Lung (tissue), 12 donors: ENCODE measurements around the gene ETV5. TPM values are rescaled to one million over a fixed set of nuclear protein-coding genes. Genes with fewer than 3 reads are reported as not detected.

Source experiments
- ATAC-seq: fragments of 200-7000 bp; cut with Tn5 transposase; one replicate; pipeline ENCODE4 v1.9.1; 2020; ENCODE audit warnings: moderate number of reproducible peaks; ENCODE audit not compliant: insufficient read depth, low FRiP score
- DNase-seq, 3 donors: peaks; one replicate each; pipeline ENCODE4 v3.0.0-alpha.2; 2013 to 2017
- H3K27ac ChIP-seq, 2 donors: one replicate each; pipeline ENCODE4 v1.5.1; 2013; ENCODE audit warnings: mild to moderate bottlenecking in 2 of 2, moderate library complexity in 2 of 2, control low read depth in 1 of 2, inconsistent platforms in 1 of 2, low read depth in 1 of 2, low read length in 1 of 2
- H3K27me3 ChIP-seq, 3 donors: one replicate each; pipeline ENCODE4 v1.5.1; 2013; ENCODE audit warnings: low read length in 2 of 3; ENCODE audit not compliant: control insufficient read depth in 3 of 3, insufficient read depth in 3 of 3
- H3K36me3 ChIP-seq, 4 donors: one replicate each; pipeline ENCODE4 v1.5.1; 2013; ENCODE audit warnings: low read length in 4 of 4, mild to moderate bottlenecking in 1 of 4, moderate library complexity in 1 of 4; ENCODE audit not compliant: control insufficient read depth in 4 of 4, insufficient read depth in 4 of 4
- H3K4me1 ChIP-seq, 5 donors: one replicate each; pipeline ENCODE4 v1.5.1; 2013; ENCODE audit warnings: low read length in 5 of 5, mild to moderate bottlenecking in 2 of 5, moderate library complexity in 1 of 5; ENCODE audit not compliant: control insufficient read depth in 5 of 5, insufficient read depth in 5 of 5
- H3K4me3 ChIP-seq: one replicate; pipeline ENCODE4 v1.5.1; 2013; ENCODE audit warnings: mild to moderate bottlenecking, control low read depth, moderate library complexity
- H3K9ac ChIP-seq, 2 donors: one replicate each; pipeline ENCODE4 v1.5.1; 2013; ENCODE audit warnings: low read length in 2 of 2, control low read depth in 1 of 2; ENCODE audit not compliant: insufficient read depth in 1 of 2
- H3K9me3 ChIP-seq, 4 donors: one replicate each; pipeline ENCODE4 v1.5.1; 2013; ENCODE audit warnings: low read length in 3 of 4, mild to moderate bottlenecking in 1 of 4, moderate library complexity in 1 of 4; ENCODE audit not compliant: control insufficient read depth in 4 of 4, insufficient read depth in 3 of 4
- WGBS, 2 donors: extraction: QIAGEN DNeasy Blood & Tissue Kit; methylation state at CpG; one replicate each; pipeline ENCODE4 v1.1.7; 2013; 5-methylcytosine and 5-hydroxymethylcytosine counted together
- polyA plus RNA-seq, 2 donors: library from polyadenylated mRNA; stranded (reverse); fragments of 200-250 nt; gene quantifications; one replicate each; pipeline ENCODE4 v1.2.1, GENCODE V29; 2013
- total RNA-seq, 2 donors: library from RNA; depleted of rRNA in 1 of 2; stranded (reverse); fragments of >200 nt in 1 of 2; gene quantifications; one replicate each; pipeline ENCODE4 v1.2.1, GENCODE V29; 2014 to 2021
- TF ChIP-seq, protein P1 (sequence below): IDR thresholded peaks from 2 replicates; pipeline ENCODE4 v1.5.1; 2012; ENCODE audit warnings: mild to moderate bottlenecking; ENCODE audit errors: control extremely low read depth, extremely low read depth
- donor health status: control.
- donor health status: control.
- donor health status: Bipolar disorder and iron deficiency.
- donor health status: healthy.
- donor health status: DM: yes; HTN: yes; CAD: no.

Gene ETV5
- total and polyA plus RNA-seq, 4 donors = 12.5 to 53.9 (median 23.0) TPM

DNA sequence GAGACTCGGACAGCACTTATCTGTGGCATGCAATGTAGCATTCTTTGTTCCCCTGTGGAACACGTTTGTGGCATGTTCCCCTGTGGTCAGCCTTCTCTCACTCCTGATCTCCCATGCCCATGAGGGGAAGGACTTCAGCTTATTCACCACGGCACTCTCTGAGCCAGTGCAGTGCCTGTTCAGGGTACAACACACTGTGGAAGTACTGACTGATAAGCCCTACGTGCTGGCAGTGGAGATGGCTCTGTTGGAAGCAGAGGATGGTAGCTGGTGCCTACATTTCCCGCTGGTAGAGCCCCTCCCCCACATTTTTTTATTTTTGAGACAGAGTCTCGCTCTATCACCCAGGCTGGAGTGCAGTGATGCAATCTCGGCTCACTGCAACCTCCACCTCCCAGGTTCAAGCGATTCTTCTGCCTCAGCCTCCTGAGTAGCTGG lies 43.5 kb upstream of the ETV5 start:
- TF ChIP-seq, protein P1, sequence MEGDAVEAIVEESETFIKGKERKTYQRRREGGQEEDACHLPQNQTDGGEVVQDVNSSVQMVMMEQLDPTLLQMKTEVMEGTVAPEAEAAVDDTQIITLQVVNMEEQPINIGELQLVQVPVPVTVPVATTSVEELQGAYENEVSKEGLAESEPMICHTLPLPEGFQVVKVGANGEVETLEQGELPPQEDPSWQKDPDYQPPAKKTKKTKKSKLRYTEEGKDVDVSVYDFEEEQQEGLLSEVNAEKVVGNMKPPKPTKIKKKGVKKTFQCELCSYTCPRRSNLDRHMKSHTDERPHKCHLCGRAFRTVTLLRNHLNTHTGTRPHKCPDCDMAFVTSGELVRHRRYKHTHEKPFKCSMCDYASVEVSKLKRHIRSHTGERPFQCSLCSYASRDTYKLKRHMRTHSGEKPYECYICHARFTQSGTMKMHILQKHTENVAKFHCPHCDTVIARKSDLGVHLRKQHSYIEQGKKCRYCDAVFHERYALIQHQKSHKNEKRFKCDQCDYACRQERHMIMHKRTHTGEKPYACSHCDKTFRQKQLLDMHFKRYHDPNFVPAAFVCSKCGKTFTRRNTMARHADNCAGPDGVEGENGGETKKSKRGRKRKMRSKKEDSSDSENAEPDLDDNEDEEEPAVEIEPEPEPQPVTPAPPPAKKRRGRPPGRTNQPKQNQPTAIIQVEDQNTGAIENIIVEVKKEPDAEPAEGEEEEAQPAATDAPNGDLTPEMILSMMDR = no peak
- H3K4me1 ChIP-seq = peaks cover 0 to 3% (median 0%) of the 10 kb centered on the region in 5 donors
- no peak overlapping the region for H3K9ac ChIP-seq
- ATAC-seq (no peak), DNase-seq (no peak)
- no peaks in the 10 kb centered on the region for H3K9me3 ChIP-seq
- no peak overlapping the region for H3K4me3 ChIP-seq
- H3K27ac ChIP-seq = no peak overlapping the region
- no peaks in the 10 kb centered on the region for H3K27me3 ChIP-seq
- WGBS, 2 donors = 64 to 69% methylated on average over 7 to 8 of the region's 8 CpGs
- H3K36me3 ChIP-seq = no peaks in the 10 kb centered on the region

DNA sequence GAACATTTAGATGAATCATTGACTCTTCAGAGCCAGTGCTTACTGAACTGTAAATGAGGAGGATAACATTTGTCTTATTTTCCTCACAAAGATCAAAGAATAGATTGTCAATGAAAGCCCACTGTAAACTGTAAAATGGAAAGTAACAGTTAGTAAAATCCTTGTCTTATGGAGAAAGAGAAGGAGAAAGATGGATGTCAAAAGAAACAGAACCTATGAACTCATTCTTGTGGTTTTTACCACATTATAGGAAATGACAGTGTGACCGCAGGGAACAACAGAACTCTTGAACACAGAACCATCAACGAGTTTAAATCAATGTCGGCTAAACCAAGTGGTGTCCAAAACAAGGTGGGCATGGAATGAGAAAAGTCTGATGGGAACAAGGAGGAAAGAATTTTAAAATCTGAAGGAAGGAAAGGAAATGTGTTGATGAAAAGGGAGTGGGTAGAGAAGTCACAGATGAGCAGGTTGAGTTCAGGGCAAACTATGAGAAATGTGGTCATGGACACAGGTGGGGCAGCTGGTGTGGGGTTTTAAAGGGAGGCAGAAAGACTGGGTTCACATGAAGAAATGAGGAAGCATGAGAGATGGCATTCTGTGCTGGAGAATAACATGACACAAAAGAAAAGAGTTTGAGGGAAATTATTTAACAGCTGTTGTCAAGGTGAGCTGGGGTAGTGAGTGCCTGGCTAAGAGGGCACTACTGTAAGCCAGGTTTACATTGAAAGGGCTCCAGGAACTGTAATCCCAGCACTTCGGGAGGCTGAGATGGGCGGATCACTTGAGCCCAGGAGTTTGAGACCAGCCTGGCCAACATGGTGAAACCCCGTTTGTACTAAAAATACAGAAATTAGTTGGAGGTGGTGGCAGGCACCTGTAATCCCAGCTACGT lies 42.4 kb upstream of the ETV5 start:
- no peak for ATAC-seq

DNA sequence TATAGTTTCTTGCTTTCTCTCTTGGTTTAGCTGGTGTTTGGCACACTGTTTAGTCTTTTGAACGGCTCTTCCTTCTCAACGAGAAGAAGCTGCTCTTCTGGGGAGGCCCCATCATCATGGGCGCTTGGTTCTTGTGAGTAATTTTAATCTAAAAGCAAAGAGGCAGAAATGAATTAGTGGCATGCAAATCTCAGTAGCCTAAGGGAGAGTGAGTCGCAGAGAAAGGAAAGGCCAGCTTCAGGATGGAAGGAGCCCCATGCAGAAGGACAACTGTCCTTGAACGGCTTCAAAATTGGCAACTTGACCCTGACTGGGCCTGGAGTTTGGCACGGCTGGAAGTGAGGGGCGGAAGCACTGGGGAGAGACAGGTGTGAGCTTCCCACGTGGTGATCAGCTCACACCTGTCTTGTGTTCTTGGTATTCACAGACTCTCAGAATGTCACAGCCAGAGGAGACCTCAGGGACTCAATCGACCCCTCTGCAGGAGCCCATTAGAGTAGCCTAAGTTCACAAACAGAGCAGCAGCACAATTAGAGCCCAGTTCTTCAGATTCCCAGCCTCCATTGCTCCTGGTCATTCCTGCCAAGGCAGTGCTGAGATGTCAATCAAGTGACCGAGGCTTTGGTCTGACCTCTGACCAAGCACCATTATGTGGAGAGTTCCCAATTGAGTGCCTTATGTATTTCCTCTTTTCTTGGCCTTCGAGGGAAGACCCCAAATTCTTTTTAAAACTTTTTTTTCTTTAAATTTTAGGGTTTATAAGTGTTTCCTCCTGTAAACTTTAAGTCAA lies 41.3 kb upstream of the ETV5 start:
- 76 to 83% methylated on average over 11 of the region's 11 CpGs for whole genome bisulfite sequencing, 2 donors
- Histone ChIP-seq H3K4me3 (no peak overlapping the region), H3K27me3 (no peaks in the 10 kb centered on the region), H3K9ac (no peak overlapping the region), H3K9me3 (no peaks in the 10 kb centered on the region), H3K4me1 (peaks cover 0 to 3% (median 0%) of the 10 kb centered on the region in 5 donors), H3K27ac (no peak overlapping the region), H3K36me3 (no peaks in the 10 kb centered on the region)
- TF ChIP-seq, protein P1 = no peak
- no peak for ATAC-seq
- DNase-seq = no peak

More for the DNA sequence above, 42.4 kb upstream of the ETV5 start:
- Histone ChIP-seq H3K9me3 (no peaks in the 10 kb centered on the region), H3K36me3 (no peaks in the 10 kb centered on the region), H3K27ac (no peak overlapping the region), H3K9ac (no peak overlapping the region), H3K4me3 (no peak overlapping the region), H3K4me1 (peaks cover 0 to 3% (median 0%) of the 10 kb centered on the region in 5 donors), H3K27me3 (no peaks in the 10 kb centered on the region)
- TF ChIP-seq, protein P1 = no peak
- WGBS, 2 donors = 60 to 65% methylated on average over 7 of the region's 7 CpGs
- DNase-seq = no peak
